PC-9 (cell line): ENCODE results near the gene NT5DC1. TPM values are rescaled to one million over a fixed set of nuclear protein-coding genes. Genes with fewer than 3 reads are reported as not detected.
A peak's percentile ranks its signal among the peaks of the same experiment; 100 is the strongest.

Source experiments
- BruUV-seq: library from RNA; stranded (reverse); fragments of 400-500 nt; replicated peaks from 2 replicates; lab custom pipeline; 2021; lab: Mats Ljungman, UMichigan
- CTCF ChIA-PET: fragments of 300-600 bp; sonication (Branson Sonifier 250); formaldehyde crosslinking; loops from one replicate; lab custom pipeline; 2022; ENCODE audit warnings: antibody characterized with exemption; lab: Charles Lee
- POLR2A ChIA-PET: fragments of 300-600 bp; sonication (Branson Sonifier 250); formaldehyde crosslinking; loops from one replicate; lab custom pipeline; 2022; ENCODE audit warnings: antibody characterized with exemption; ENCODE audit not compliant: unreplicated experiment; lab: Charles Lee
- DNase-seq, 2 experiments: peaks; one replicate each; pipeline versions ENCODE4 v3.0.0 to v3.0.0-alpha.2; 2015 to 2022; ENCODE audit warnings: mixed read lengths in 1 of 2
- H2AFZ ChIP-seq: fragments of 200-600 bp; sonication (generic); 2 replicates; pipeline ENCODE4 v1.8.1; 2017; ENCODE audit warnings: antibody characterized with exemption
- H3F3A ChIP-seq: fragments of 200-600 bp; sonication (generic); 2 replicates; pipeline ENCODE4 v1.8.1; 2017; ENCODE audit warnings: antibody characterized with exemption, mild to moderate bottlenecking, low read depth; ENCODE audit not compliant: insufficient read depth
- H3K27ac ChIP-seq: fragments of 200-600 bp; sonication (generic); 2 replicates; pipeline ENCODE4 v1.6.1; 2016; ENCODE audit warnings: mixed run types
- H3K27me3 ChIP-seq: fragments of 200-600 bp; sonication (generic); 2 replicates; pipeline ENCODE4 v1.6.1; 2016; ENCODE audit warnings: low read depth, mixed run types; ENCODE audit not compliant: insufficient read depth
- H3K36me3 ChIP-seq: fragments of 200-600 bp; sonication (generic); 2 replicates; pipeline ENCODE4 v1.6.1; 2016; ENCODE audit warnings: low read depth, mixed run types
- H3K4me1 ChIP-seq: fragments of 200-600 bp; sonication (generic); replicated peaks from 2 replicates; pipeline ENCODE4 v1.6.1; 2016; ENCODE audit warnings: mixed run types; ENCODE audit not compliant: insufficient read depth
- H3K4me2 ChIP-seq: fragments of 200-600 bp; sonication (generic); 2 replicates; pipeline ENCODE4 v1.6.1; 2017; ENCODE audit warnings: mixed run types
- H3K4me3 ChIP-seq: fragments of 200-600 bp; sonication (generic); 2 replicates; pipeline ENCODE4 v1.6.1; 2016; ENCODE audit warnings: mixed run types
- H3K79me2 ChIP-seq: fragments of 200-600 bp; sonication (generic); 2 replicates; pipeline ENCODE4 v1.6.1; 2017; ENCODE audit warnings: low read depth, mixed run types
- H3K9me2 ChIP-seq: fragments of 200-600 bp; sonication (generic); 2 replicates; pipeline ENCODE4 v1.8.1; 2017; ENCODE audit warnings: mild to moderate bottlenecking; ENCODE audit not compliant: insufficient read depth
- H3K9me3 ChIP-seq: fragments of 200-600 bp; sonication (generic); 2 replicates; pipeline ENCODE4 v1.8.1; 2016; ENCODE audit warnings: low read depth; ENCODE audit not compliant: insufficient read depth
- H4K20me1 ChIP-seq: fragments of 200-600 bp; sonication (generic); 2 replicates; pipeline ENCODE4 v1.8.1; 2017; ENCODE audit not compliant: insufficient read depth
- CTCF ChIP-seq: fragments of 200-600 bp; sonication (generic); conservative IDR thresholded peaks from 2 replicates; pipeline ENCODE4 v1.6.1; 2017; ENCODE audit warnings: mixed run types, antibody characterized with exemption, mild to moderate bottlenecking, moderate library complexity
- EZH2 ChIP-seq: fragments of 200-600 bp; sonication (generic); IDR thresholded peaks from 2 replicates; pipeline ENCODE4 v1.8.0; 2017; ENCODE audit warnings: antibody characterized with exemption, low read depth
- intact Hi-C: fragments of 100-400 bp; cut with micrococcal nuclease; formaldehyde crosslinking; loops from one replicate; pipeline ENCODE4 v1.10.0; 2022; ENCODE audit not compliant: unreplicated experiment
- total RNA-seq: library from RNA; stranded (reverse); gene quantifications from 2 replicates; pipeline ENCODE4 v1.2.3, GENCODE V29; 2021

The NT5DC1 gene
- total RNA-seq, 1 experiment from 2014 or later, result 33.5 TPM

GRCh38 chr6:116136373-116136772 is 35.7 kb downstream of the NT5DC1 start:
- no peak for TF ChIP-seq CTCF
- TF ChIP-seq EZH2, result no peak
- intact Hi-C loops, result no loop called here
- no peak overlapping the region for H3K4me2 ChIP-seq
- CTCF ChIA-PET, result interaction anchor here (1.1 kb wide), 1 partner anchor 8 kb away, joined by 4 read pairs; no protein-coding TSS in a partner anchor
- POLR2A ChIA-PET, result no interaction called here
- H3K9me3 ChIP-seq, result no peaks in the 10 kb centered on the region
- DNase-seq, result no peak
- no peaks in the 10 kb centered on the region for H3K79me2 ChIP-seq
- H3K27ac ChIP-seq, result no peak overlapping the region
- H3K27me3 ChIP-seq, result no peaks in the 10 kb centered on the region
- H3K4me3 ChIP-seq, result no peak overlapping the region
- no peaks in the 10 kb centered on the region for H3K9me2 ChIP-seq
- H3F3A ChIP-seq, result no peaks in the 10 kb centered on the region
- BruUV-seq, result no TSS peak
- no peak overlapping the region for H2AFZ ChIP-seq
- H3K4me1 ChIP-seq, result no peaks in the 10 kb centered on the region
- H4K20me1 ChIP-seq, result no peaks in the 10 kb centered on the region
- H3K36me3 ChIP-seq, result no peaks in the 10 kb centered on the region

GRCh38 chr6:116136933-116137340 is 36.3 kb downstream of the NT5DC1 start:
- BruUV-seq, result no TSS peak
- Histone ChIP-seq H4K20me1 (no peaks in the 10 kb centered on the region), H3K9me3 (no peaks in the 10 kb centered on the region), H3K36me3 (no peaks in the 10 kb centered on the region), H3K4me1 (no peaks in the 10 kb centered on the region), H3K9me2 (no peaks in the 10 kb centered on the region), H3K27me3 (no peaks in the 10 kb centered on the region), H3K79me2 (no peaks in the 10 kb centered on the region), H2AFZ (no peak overlapping the region), H3K4me2 (no peak overlapping the region), H3F3A (no peaks in the 10 kb centered on the region), H3K27ac (no peak overlapping the region), H3K4me3 (no peak overlapping the region)
- DNase-seq, result no peak
- TF ChIP-seq CTCF, result no peak
- TF ChIP-seq EZH2, result no peak
- POLR2A ChIA-PET, result no interaction called here
- intact Hi-C loops, result no loop called here
- CTCF ChIA-PET, result interaction anchor here (1.1 kb wide), 1 partner anchor 7 kb away, joined by 4 read pairs; no protein-coding TSS in a partner anchor

- no TSS peak for BruUV-seq
- no peak overlapping the region for H3K27ac ChIP-seq
- H3F3A ChIP-seq, result no peaks in the 10 kb centered on the region
- no peaks in the 10 kb centered on the region for H3K79me2 ChIP-seq
- no peak for DNase-seq
- H3K4me1 ChIP-seq, result no peaks in the 10 kb centered on the region
- no peaks in the 10 kb centered on the region for H4K20me1 ChIP-seq
- POLR2A ChIA-PET, result no interaction called here
- no peaks in the 10 kb centered on the region for H3K36me3 ChIP-seq
- H3K9me3 ChIP-seq, result no peaks in the 10 kb centered on the region
- CTCF ChIA-PET, result no interaction called here
- no peak overlapping the region for H2AFZ ChIP-seq
- peak; percentile 18; the same call in 1 of the 2 replicates for TF ChIP-seq CTCF
- no peak for TF ChIP-seq EZH2
- H3K4me3 ChIP-seq, result no peak overlapping the region
- intact Hi-C loops, result no loop called here
- no peak overlapping the region for H3K4me2 ChIP-seq
- H3K27me3 ChIP-seq, result no peaks in the 10 kb centered on the region
- no peaks in the 10 kb centered on the region; the same call in 1 of the 2 replicates for H3K9me2 ChIP-seq
Observed at GRCh38 chr6:116139917-116140316, 39.3 kb downstream of the NT5DC1 start.
